H7 (cell line): Measurements from ENCODE around the gene USP6NL. TPM values are rescaled to one million over a fixed set of nuclear protein-coding genes. Genes with fewer than 3 reads are reported as not detected.
A peak's percentile ranks its signal among the peaks of the same experiment; 100 is the strongest.

Source experiments
- DNase-seq: peaks from one replicate; pipeline ENCODE4 v3.0.0; 2012
- H3K27me3 ChIP-seq: 2 replicates; pipeline ENCODE4 v1.6.0; 2011; ENCODE audit warnings: mild to moderate bottlenecking, low read length; ENCODE audit not compliant: control insufficient read depth, insufficient read depth
- H3K36me3 ChIP-seq: replicated peaks from 2 replicates; pipeline ENCODE4 v1.5.1; 2011; ENCODE audit warnings: low read length; ENCODE audit not compliant: control insufficient read depth, insufficient read depth
- H3K4me3 ChIP-seq: 2 replicates; pipeline ENCODE4 v1.5.1; 2011; ENCODE audit warnings: low read depth, mild to moderate bottlenecking, control low read depth, low read length, moderate library complexity; ENCODE audit not compliant: insufficient read depth
- total RNA-seq: library from RNA; depleted of rRNA; stranded (reverse); fragments of >200 nt; shearing (Covaris generic); gene quantifications from 2 replicates; pipeline ENCODE4 v1.2.3, GENCODE V29; 2014

USP6NL gene
- total RNA-seq, 1 experiment from 2014 or later: 15.9 TPM

DNA sequence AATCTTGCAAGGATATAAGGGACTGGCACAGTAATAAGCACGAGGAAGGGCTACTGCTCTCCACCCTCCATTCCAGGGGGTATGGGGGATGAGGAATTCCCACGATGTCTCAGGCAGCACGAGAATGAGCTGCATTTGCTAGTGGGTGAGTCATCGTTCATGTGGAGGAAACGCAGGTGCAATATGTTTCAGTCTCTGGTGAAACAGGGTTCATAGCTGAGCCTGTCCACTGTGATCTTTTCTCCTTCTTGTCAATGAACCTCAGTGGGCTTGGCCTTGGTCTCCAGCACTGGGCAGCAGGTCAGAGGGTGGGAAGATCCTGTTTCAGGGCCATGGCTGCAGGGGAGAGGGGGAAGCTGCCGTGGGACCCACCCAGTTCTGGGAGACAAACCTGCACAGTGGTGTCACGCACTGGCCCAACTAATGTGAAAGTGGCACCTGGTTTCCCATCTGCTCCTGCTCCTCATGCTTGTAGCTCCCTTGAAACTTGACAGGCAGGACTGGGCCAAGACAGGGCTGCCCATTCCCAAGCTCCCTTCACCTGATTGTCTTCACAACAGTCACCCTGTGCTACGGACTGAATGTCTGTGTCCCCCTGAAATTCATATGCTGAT, 181.9 kb downstream of the USP6NL start:
- H3K27me3 ChIP-seq: no peaks in the 10 kb centered on the region
- H3K36me3 ChIP-seq: no peaks in the 10 kb centered on the region; the same call in 1 of the 2 replicates
- H3K4me3 ChIP-seq: no peak overlapping the region
- DNase-seq: no peak

DNA sequence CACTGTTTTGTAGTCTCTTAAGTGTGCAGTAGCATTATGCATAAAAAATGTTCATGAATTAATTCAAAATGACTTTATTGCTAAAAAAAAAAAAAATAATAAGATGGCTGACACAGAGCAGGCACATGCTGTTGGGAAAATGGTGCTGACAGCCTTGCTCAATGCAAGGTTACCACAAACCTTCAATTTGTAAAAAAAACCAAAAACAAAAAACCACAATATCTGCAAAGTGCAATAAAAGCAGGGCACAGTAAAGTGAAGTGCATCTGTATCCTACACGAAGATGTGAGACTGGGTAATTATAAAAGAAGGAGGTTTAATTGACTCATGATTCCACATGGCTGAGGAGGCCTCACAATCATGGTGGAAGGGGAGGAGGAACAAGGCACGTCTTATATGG, 185.8 kb downstream of the USP6NL start:
- Histone ChIP-seq H3K4me3 (no peak overlapping the region), H3K27me3 (no peaks in the 10 kb centered on the region), H3K36me3 (no peaks in the 10 kb centered on the region; the same call in 1 of the 2 replicates)
- DNase-seq: no peak

GRCh38 chr10:11425296-11425610, 186.2 kb downstream of the USP6NL start:
- no peak for DNase-seq
- Histone ChIP-seq H3K36me3 (no peaks in the 10 kb centered on the region; the same call in 1 of the 2 replicates), H3K4me3 (no peak overlapping the region)

DNA sequence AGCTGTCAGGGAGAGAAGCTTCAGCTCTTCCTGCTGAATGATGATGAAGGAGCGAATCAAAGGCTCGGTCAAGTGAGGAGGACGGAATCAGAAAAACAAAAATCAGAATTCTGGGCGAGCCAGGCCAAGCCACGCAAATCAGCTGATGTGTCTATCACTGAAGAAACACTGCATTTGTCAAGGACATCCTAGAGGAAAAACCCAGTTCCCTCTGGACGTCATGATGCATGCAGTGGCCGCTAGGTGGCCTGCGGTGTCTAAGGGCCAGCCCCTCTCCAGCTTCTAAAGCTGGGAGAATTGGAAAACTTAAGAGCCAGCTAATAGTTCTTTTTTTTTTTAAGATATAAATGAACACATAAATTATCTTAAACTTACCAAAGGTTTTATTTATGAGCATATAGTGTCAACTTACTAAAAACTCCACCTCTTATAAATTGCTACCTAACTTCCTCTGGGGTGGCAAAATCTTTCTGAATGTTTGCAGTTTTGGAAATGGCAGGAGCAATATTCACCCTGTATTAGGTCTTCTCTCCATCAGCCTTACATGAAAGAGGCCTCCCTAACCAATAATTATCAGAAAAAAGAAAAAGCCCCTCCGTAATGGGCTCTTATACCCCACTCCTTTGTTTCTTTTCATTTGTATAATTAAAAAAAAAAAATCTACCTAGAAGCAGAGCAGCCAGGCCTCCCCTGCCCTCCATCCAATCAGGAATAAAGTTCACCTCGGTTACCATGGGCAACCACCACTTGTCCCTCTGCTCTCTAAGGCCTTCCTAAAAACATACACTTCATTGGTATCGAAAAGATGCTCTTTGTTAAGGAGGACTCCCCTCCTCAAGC, 186.8 kb downstream of the USP6NL start:
- Histone ChIP-seq H3K27me3 (no peaks in the 10 kb centered on the region), H3K36me3 (no peaks in the 10 kb centered on the region; the same call in 1 of the 2 replicates), H3K4me3 (no peak overlapping the region)
- DNase-seq: peak; percentile 84

More at GRCh38 chr10:11425296-11425610, 186.2 kb downstream of the USP6NL start:
- no peaks in the 10 kb centered on the region for H3K27me3 ChIP-seq

DNA sequence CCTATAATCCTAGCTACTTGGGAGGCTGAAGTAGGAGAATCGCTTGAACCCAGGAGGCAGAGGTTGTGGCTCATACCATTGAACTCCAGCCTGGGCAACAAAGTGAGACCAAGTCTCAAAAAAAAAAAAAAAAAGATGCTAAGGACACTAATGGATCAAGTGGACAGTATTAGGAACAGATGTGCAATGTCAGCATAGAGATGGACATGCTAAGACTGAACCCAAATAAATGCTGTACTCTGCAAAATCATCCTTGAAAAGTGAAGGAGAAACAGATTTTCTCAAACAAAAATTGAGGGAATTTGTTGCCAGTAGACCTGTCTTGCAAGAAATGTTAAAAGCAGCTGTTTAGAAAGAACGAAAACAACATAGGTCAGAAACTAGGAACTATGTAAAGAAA, 194.5 kb downstream of the USP6NL start:
- H3K27me3 ChIP-seq: no peaks in the 10 kb centered on the region
- no peak for DNase-seq
- H3K4me3 ChIP-seq: no peak overlapping the region
- no peaks in the 10 kb centered on the region for H3K36me3 ChIP-seq

DNA sequence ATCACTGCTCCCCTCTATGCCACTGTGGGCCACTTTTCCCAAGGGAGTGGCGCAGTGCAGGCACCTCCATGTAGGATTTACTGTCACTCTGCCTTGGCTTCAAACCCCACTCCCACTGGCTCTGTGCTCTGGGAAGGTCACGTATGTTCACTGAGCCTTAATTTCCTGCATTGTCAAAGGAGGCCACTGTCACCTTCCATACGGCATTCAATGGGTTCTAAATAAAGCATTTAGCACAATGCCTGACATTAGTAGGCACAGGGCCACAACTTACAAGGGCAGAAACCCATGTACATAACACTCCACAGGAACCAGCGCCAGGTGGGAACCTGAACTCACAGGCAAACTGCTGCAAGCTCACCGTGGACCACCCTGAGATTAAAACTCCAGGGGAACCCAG, 196.4 kb downstream of the USP6NL start:
- Histone ChIP-seq H3K36me3 (no peaks in the 10 kb centered on the region), H3K4me3 (no peak overlapping the region), H3K27me3 (no peaks in the 10 kb centered on the region)
- DNase-seq: no peak

GRCh38 chr10:11414314-11415038, 197.0 kb downstream of the USP6NL start:
- Histone ChIP-seq H3K36me3 (no peaks in the 10 kb centered on the region), H3K4me3 (no peak overlapping the region), H3K27me3 (no peaks in the 10 kb centered on the region)
- no peak for DNase-seq

- H3K36me3 ChIP-seq: no peaks in the 10 kb centered on the region
- H3K4me3 ChIP-seq: no peak overlapping the region
- no peaks in the 10 kb centered on the region for H3K27me3 ChIP-seq
- peak; percentile 69 for DNase-seq
These were observed 199.4 kb downstream of the USP6NL start for GRCh38 chr10:11411926-11412545.

DNA sequence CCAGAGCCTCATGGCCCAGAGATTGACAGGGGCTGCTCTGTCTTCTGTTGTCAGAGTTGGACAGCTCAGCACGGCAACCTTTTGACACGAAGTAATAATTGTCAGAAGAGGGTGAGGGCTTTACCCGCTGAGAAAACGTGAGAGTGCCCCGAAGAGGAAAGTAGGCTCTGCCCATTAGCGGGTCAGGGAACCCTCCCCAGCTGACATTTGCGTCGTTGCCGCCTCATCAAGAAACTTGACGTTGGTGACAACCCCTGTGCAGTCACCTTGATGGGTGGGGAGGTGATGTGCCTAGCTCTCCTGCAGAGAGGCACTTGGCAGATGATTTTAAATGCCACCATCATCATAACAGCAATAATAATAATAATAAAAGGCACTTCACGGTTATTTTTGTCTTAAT, 202.1 kb downstream of the USP6NL start:
- no peaks in the 10 kb centered on the region for H3K27me3 ChIP-seq
- DNase-seq: no peak
- no peaks in the 10 kb centered on the region for H3K36me3 ChIP-seq
- H3K4me3 ChIP-seq: no peak overlapping the region

GRCh38 chr10:11407939-11408338, 203.5 kb downstream of the USP6NL start:
- Histone ChIP-seq H3K4me3 (no peak overlapping the region), H3K36me3 (no peaks in the 10 kb centered on the region)

DNA sequence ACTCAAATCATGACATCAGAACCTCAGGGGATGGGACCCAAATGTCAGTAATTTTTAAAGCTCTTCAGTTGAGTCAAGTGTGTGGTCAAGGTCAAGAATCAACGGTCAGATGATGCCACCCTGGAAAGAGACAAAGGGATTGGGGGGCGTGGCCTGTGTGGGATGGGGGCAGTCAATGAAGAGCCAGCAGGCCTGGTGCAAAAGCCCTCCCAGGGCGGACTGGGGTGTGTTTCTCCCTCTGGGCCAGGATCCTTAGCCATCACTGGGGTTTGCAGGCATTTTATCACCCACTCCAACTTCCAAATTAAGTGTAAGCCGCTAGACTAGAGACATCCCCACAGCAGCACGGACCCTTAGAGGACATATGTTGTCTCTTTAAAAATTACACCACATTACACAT, 204.7 kb downstream of the USP6NL start:
- Histone ChIP-seq H3K27me3 (no peaks in the 10 kb centered on the region), H3K36me3 (no peaks in the 10 kb centered on the region), H3K4me3 (no peak overlapping the region)
- DNase-seq: no peak

More at GRCh38 chr10:11407939-11408338, 203.5 kb downstream of the USP6NL start:
- H3K27me3 ChIP-seq: no peaks in the 10 kb centered on the region
- DNase-seq: no peak

- no peak overlapping the region for H3K4me3 ChIP-seq
- DNase-seq: no peak
- H3K36me3 ChIP-seq: no peaks in the 10 kb centered on the region
- H3K27me3 ChIP-seq: no peaks in the 10 kb centered on the region
These were observed 206.5 kb downstream of the USP6NL start for GRCh38 chr10:11404901-11405300.
